Smooth muscle cell (in vitro differentiated cells): Measurements from ENCODE around the gene SCTR. TPM values are rescaled to one million over a fixed set of nuclear protein-coding genes. Genes with fewer than 3 reads are reported as not detected.

Source experiments
- DNase-seq: peaks from one replicate; lab custom pipeline; 2025; ENCODE audit not compliant: unreplicated experiment; lab: John Stamatoyannopoulos, UW
- H2AFZ ChIP-seq: fragments of 200-600 bp; sonication (generic); 2 replicates; pipeline ENCODE4 v1.6.0; 2016; ENCODE audit warnings: antibody characterized with exemption, low read depth, mild to moderate bottlenecking
- H3F3A ChIP-seq: fragments of 200-600 bp; sonication (generic); 2 replicates; pipeline ENCODE4 v1.6.0; 2017; ENCODE audit warnings: antibody characterized with exemption, low read depth
- H3K27ac ChIP-seq: fragments of 200-600 bp; sonication (generic); 2 replicates; pipeline ENCODE4 v1.5.1; 2016; ENCODE audit warnings: low read depth, mild to moderate bottlenecking
- H3K27me3 ChIP-seq: fragments of 200-600 bp; sonication (generic); 2 replicates; pipeline ENCODE4 v1.6.1; 2016; ENCODE audit warnings: low read depth, mild to moderate bottlenecking
- H3K36me3 ChIP-seq: fragments of 200-600 bp; sonication (generic); 2 replicates; pipeline ENCODE4 v1.5.1; 2016; ENCODE audit warnings: low read depth
- H3K4me1 ChIP-seq: fragments of 200-600 bp; sonication (generic); 2 replicates; pipeline ENCODE4 v1.5.1; 2016; ENCODE audit warnings: low read depth
- H3K4me2 ChIP-seq: fragments of 200-600 bp; sonication (generic); 2 replicates; pipeline ENCODE4 v1.6.0; 2016; ENCODE audit warnings: mild to moderate bottlenecking
- H3K4me3 ChIP-seq: fragments of 200-600 bp; sonication (generic); 2 replicates; pipeline ENCODE4 v1.5.1; 2016; ENCODE audit warnings: mild to moderate bottlenecking
- H3K79me2 ChIP-seq: fragments of 200-600 bp; sonication (generic); 2 replicates; pipeline ENCODE4 v1.6.0; 2016; ENCODE audit warnings: low read depth, mild to moderate bottlenecking
- H3K9ac ChIP-seq: fragments of 200-600 bp; sonication (generic); 2 replicates; pipeline ENCODE4 v1.6.0; 2016; ENCODE audit warnings: low read depth
- H3K9me3 ChIP-seq: fragments of 200-600 bp; sonication (generic); replicated peaks from 2 replicates; pipeline ENCODE4 v1.5.1; 2016; ENCODE audit warnings: low read depth
- H4K20me1 ChIP-seq: fragments of 200-600 bp; sonication (generic); 2 replicates; pipeline ENCODE4 v1.6.0; 2016; ENCODE audit warnings: low read depth
- CTCF ChIP-seq: fragments of 200-600 bp; sonication (generic); IDR thresholded peaks from 2 replicates; pipeline ENCODE4 v1.5.1; 2017; ENCODE audit warnings: borderline replicate concordance, mild to moderate bottlenecking, antibody characterized with exemption; ENCODE audit not compliant: insufficient read depth, poor library complexity, severe bottlenecking
- WGBS: methylation state at CpG from one replicate; pipeline ENCODE4 v1.1.7; 2016; ENCODE audit warnings: low lambda C conversion rate; 5-methylcytosine and 5-hydroxymethylcytosine counted together
- polyA plus RNA-seq: library from polyadenylated mRNA; unstranded; fragments of >200 nt; fragmentation: Nextera tagmentation; extraction: Ambion mirVana; gene quantifications from 2 replicates; pipeline ENCODE4 v1.2.1, GENCODE V29; 2016
- total RNA-seq: library from RNA; depleted of rRNA; stranded (reverse); fragments of >200 nt; gene quantifications from 2 replicates; pipeline ENCODE4 v1.2.3, GENCODE V29; 2014

Gene SCTR
- total and polyA plus RNA-seq, 2 experiments from 2014 or later, result not detected

GRCh38 chr2:119541476-119541875 lies 17.2 kb upstream of the SCTR start:
- H3K9me3 ChIP-seq, result no peaks in the 10 kb centered on the region
- TF ChIP-seq CTCF, result no peak
- 62% methylated on average over 2 of the region's 2 CpGs for WGBS

GRCh38 chr2:119537792-119538191 lies 13.5 kb upstream of the SCTR start:
- no peaks in the 10 kb centered on the region for H3K36me3 ChIP-seq
- no peak overlapping the region for H3K27ac ChIP-seq
- H3K4me2 ChIP-seq, result no peak overlapping the region
- no peak for TF ChIP-seq CTCF
- H2AFZ ChIP-seq, result no peak overlapping the region
- no peaks in the 10 kb centered on the region for H4K20me1 ChIP-seq
- no peaks in the 10 kb centered on the region for H3K9me3 ChIP-seq
- H3F3A ChIP-seq, result no peaks in the 10 kb centered on the region
- H3K27me3 ChIP-seq, result no peaks in the 10 kb centered on the region
- H3K79me2 ChIP-seq, result no peaks in the 10 kb centered on the region
- no peaks in the 10 kb centered on the region for H3K4me1 ChIP-seq
- DNase-seq, result no peak
- H3K4me3 ChIP-seq, result no peak overlapping the region
- no peak overlapping the region for H3K9ac ChIP-seq

More at GRCh38 chr2:119541476-119541875, 17.2 kb upstream of the SCTR start:
- no peak for DNase-seq
- H3K36me3 ChIP-seq, result no peaks in the 10 kb centered on the region
- H3K4me2 ChIP-seq, result no peak overlapping the region
- H3K27me3 ChIP-seq, result no peaks in the 10 kb centered on the region
- H3K4me1 ChIP-seq, result no peaks in the 10 kb centered on the region
- no peak overlapping the region for H3K27ac ChIP-seq
- H3K9ac ChIP-seq, result no peak overlapping the region
- H4K20me1 ChIP-seq, result no peaks in the 10 kb centered on the region
- no peak overlapping the region for H2AFZ ChIP-seq
- H3K4me3 ChIP-seq, result no peak overlapping the region
- no peaks in the 10 kb centered on the region for H3K79me2 ChIP-seq
- H3F3A ChIP-seq, result peaks cover 9% of the 10 kb centered on the region

GRCh38 chr2:119536707-119537106 lies 12.4 kb upstream of the SCTR start:
- WGBS, result 87% methylated on average over 1 of the region's 1 CpG
- Histone ChIP-seq H3K4me1 (no peaks in the 10 kb centered on the region), H3K9me3 (no peaks in the 10 kb centered on the region), H2AFZ (no peak overlapping the region), H3K79me2 (no peaks in the 10 kb centered on the region), H3K27me3 (no peaks in the 10 kb centered on the region), H3K9ac (no peak overlapping the region), H3F3A (no peaks in the 10 kb centered on the region), H4K20me1 (no peaks in the 10 kb centered on the region), H3K4me3 (no peak overlapping the region), H3K36me3 (no peaks in the 10 kb centered on the region), H3K4me2 (no peak overlapping the region), H3K27ac (no peak overlapping the region)
- TF ChIP-seq CTCF, result no peak
- DNase-seq, result no peak

DNA sequence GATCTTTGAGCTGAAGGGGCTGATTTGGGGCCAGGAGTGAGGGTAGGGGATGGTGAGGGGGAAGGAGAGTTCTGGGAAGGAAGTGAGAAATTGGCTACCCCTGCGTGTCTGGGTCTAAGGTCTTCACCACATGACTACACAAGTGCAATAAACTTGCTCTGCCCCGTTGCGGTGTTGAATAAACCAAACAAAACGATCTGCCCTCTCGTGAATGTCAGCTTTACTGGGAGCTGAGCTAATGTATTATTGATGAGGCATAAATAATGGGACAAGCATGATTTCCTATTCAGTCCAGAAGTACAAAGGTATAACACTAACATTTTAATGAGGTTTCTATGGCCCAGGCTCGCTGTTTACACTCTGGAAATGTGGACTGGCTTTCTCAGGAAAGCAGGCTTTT lies 11.9 kb upstream of the SCTR start:
- H4K20me1 ChIP-seq, result no peaks in the 10 kb centered on the region
- no peak overlapping the region for H3K27ac ChIP-seq
- H3K9me3 ChIP-seq, result no peaks in the 10 kb centered on the region
- no peak for DNase-seq
- H3K4me3 ChIP-seq, result no peak overlapping the region
- no peak for TF ChIP-seq CTCF
- 90% methylated on average over 6 of the region's 6 CpGs for WGBS
- no peaks in the 10 kb centered on the region for H3F3A ChIP-seq
- H3K4me2 ChIP-seq, result no peak overlapping the region
- H3K9ac ChIP-seq, result no peak overlapping the region
- H3K36me3 ChIP-seq, result no peaks in the 10 kb centered on the region
- no peak overlapping the region for H2AFZ ChIP-seq
- H3K4me1 ChIP-seq, result no peaks in the 10 kb centered on the region
- no peaks in the 10 kb centered on the region for H3K79me2 ChIP-seq
- H3K27me3 ChIP-seq, result no peaks in the 10 kb centered on the region
